ENCODE measurements around the gene EGF. TPM values are rescaled to one million over a fixed set of nuclear protein-coding genes. Genes with fewer than 3 reads are reported as not detected.

The EGF gene
- total RNA-seq, 2 donors from 2014 or later: 7.4 to 13.4 TPM

- Histone ChIP-seq H3K27me3 (no peaks in the 10 kb centered on the region), H3K4me3 (no peak overlapping the region), H3K4me1 (no peaks in the 10 kb centered on the region), H3K9me3 (no peaks in the 10 kb centered on the region), H3K36me3 (no peaks in the 10 kb centered on the region), H3K27ac (no peak overlapping the region)
- DNase-seq (ENCODE audit: low spot score): no peak
- TF ChIP-seq, protein P1, sequence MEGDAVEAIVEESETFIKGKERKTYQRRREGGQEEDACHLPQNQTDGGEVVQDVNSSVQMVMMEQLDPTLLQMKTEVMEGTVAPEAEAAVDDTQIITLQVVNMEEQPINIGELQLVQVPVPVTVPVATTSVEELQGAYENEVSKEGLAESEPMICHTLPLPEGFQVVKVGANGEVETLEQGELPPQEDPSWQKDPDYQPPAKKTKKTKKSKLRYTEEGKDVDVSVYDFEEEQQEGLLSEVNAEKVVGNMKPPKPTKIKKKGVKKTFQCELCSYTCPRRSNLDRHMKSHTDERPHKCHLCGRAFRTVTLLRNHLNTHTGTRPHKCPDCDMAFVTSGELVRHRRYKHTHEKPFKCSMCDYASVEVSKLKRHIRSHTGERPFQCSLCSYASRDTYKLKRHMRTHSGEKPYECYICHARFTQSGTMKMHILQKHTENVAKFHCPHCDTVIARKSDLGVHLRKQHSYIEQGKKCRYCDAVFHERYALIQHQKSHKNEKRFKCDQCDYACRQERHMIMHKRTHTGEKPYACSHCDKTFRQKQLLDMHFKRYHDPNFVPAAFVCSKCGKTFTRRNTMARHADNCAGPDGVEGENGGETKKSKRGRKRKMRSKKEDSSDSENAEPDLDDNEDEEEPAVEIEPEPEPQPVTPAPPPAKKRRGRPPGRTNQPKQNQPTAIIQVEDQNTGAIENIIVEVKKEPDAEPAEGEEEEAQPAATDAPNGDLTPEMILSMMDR (IDR thresholded peaks at IDR 0.05): no peak
These were observed 94.5 kb downstream of the EGF start for GRCh38 chr4:110007217-110007616.

DNA sequence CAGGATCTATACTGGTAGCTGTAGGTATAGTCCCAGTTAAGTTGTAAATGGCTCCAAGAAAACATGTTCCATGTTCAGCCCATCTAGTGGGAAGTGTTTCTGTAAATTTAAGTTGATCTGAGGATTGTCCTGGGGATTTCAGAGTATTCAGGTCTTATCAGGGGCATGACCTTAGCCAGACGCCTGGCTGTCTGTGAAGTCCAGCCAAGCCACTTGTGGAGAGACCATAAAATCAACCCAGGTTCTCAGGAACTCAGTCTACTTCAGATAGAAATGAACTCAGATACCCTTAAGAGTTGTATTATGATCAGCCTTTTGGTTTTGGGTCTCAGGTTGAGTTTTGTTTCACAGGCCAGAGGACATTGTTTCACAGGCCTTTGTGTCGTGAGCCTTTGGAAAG, 95.9 kb downstream of the EGF start:
- Histone ChIP-seq H3K4me1 (no peaks in the 10 kb centered on the region), H3K4me3 (no peak overlapping the region), H3K9me3 (no peaks in the 10 kb centered on the region), H3K27me3 (no peaks in the 10 kb centered on the region), H3K27ac (no peak overlapping the region), H3K36me3 (no peaks in the 10 kb centered on the region)
- DNase-seq (ENCODE audit: low spot score): no peak
- TF ChIP-seq, protein P1 (IDR thresholded peaks at IDR 0.05): no peak

DNA sequence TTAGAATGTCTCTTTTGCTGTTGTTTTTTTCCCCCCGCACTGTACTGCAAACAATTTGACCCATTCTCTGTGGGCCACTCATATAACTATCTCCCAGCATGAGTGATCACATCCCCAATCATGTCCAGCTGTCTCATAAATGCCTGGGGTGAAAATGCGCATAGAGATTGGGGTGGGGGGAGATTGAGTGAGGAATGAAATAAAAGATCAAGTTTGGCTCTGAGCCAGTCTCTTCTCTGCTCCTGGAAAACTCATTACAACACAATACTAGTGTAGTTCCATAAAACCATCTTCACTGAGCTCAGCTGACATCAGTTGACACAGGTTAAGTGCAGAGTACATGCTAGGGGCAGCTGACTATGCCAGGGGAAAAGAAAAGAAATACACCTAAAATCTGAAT, 96.9 kb downstream of the EGF start:
- TF ChIP-seq, protein P1 (IDR thresholded peaks at IDR 0.05): no peak
- DNase-seq (ENCODE audit: low spot score): no peak
- H3K36me3 ChIP-seq: no peaks in the 10 kb centered on the region
- no peaks in the 10 kb centered on the region for H3K4me1 ChIP-seq
- H3K9me3 ChIP-seq: no peaks in the 10 kb centered on the region
- no peaks in the 10 kb centered on the region for H3K27me3 ChIP-seq
- no peak overlapping the region for H3K4me3 ChIP-seq
- no peak overlapping the region for H3K27ac ChIP-seq

DNA sequence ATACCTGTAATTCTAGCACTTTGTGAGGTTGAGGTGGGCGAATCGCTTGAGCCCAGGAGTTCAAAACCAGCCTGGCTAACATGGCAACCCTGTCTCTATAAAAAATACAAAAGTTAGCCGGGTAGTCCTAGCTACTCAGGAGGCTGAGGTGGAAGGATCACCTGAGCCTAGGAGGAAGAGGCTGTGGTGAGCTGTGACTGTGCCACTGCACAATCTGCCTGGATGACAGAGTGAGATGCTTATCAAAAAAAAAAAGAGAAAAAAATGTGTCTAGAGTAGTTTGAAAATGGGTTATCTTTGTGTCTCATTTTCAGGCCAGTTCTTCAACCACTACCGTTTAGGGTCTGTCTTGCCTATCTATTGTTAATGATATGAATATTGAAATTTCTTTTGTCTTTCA, 98.1 kb downstream of the EGF start:
- H3K36me3 ChIP-seq: no peaks in the 10 kb centered on the region
- TF ChIP-seq, protein P1 (IDR thresholded peaks at IDR 0.05): no peak
- no peaks in the 10 kb centered on the region for H3K9me3 ChIP-seq
- no peak overlapping the region for H3K27ac ChIP-seq
- no peak overlapping the region for H3K4me3 ChIP-seq
- H3K4me1 ChIP-seq: no peaks in the 10 kb centered on the region
- H3K27me3 ChIP-seq: no peaks in the 10 kb centered on the region
- DNase-seq (ENCODE audit: low spot score): no peak

DNA sequence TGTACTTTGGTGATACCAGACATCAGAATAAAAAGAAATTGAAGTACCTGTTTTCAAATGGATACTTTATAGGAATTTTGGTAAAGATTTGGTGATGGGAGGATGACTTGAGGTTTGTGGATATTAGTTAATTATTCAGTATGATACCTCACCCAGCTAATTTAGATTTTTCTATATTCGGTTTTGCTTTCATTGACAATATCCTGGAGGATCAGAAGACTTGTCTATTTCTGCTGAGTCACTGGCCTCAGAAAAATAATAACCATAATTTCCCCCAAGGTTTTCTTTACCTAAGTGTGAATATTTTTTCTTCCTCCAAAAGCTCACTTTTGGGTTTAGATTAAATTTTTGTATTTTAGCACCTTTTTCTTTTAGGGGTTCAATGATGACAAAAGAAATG, 100.2 kb downstream of the EGF start:
- Histone ChIP-seq H3K4me3 (no peak overlapping the region), H3K27me3 (no peaks in the 10 kb centered on the region), H3K27ac (no peak overlapping the region), H3K36me3 (no peaks in the 10 kb centered on the region), H3K4me1 (no peaks in the 10 kb centered on the region), H3K9me3 (peaks cover 0 to 7% of the 10 kb centered on the region in 2 donors)
- no peak for DNase-seq (ENCODE audit: low spot score)
- TF ChIP-seq, protein P1 (IDR thresholded peaks at IDR 0.05): no peak

DNA sequence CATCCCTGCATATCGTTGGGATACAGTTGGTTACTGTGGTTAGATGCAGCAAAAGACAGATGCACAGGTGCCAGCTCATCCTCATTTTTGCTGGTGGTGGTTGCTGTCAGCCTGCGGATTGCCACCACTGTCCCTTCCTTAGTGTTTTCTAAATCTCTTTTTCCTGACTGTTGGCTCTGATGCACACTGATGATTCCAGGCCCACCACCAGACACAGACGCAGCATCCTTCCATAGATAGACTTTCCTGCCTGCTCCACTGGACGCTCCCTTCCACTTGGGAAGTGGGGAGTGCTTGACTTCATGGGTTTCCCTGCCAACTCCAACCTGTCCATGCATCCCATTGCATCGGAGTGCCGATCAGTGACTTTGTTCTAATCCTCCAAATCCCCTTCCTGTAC, 101.5 kb downstream of the EGF start:
- Histone ChIP-seq H3K36me3 (no peaks in the 10 kb centered on the region), H3K4me1 (no peaks in the 10 kb centered on the region), H3K9me3 (peaks cover 0 to 7% of the 10 kb centered on the region in 2 donors), H3K27me3 (no peaks in the 10 kb centered on the region), H3K27ac (no peak overlapping the region), H3K4me3 (no peak overlapping the region)
- TF ChIP-seq, protein P1 (IDR thresholded peaks at IDR 0.05): no peak
- no peak for DNase-seq (ENCODE audit: low spot score)

All from right atrium auricular region (tissue), 2 donors.